Astrocyte (in vitro differentiated cells and primary cell): Measurements from ENCODE around the gene GPR162.

ENCODE experiments used
- CTCF ChIP-seq: IDR thresholded peaks from 2 replicates; pipeline ENCODE4 v1.5.1; 2011; ENCODE audit warnings: low read depth, mild to moderate bottlenecking, inconsistent platforms, low read length, moderate library complexity; ENCODE audit not compliant: insufficient read depth
- EZH2 ChIP-seq: IDR thresholded peaks from 2 replicates; pipeline ENCODE4 v1.6.1; 2012; ENCODE audit warnings: mild to moderate bottlenecking, low read length, inconsistent platforms; ENCODE audit not compliant: insufficient read depth

- TF ChIP-seq EZH2 (no peak), CTCF (no peak)
Observed at GRCh38 chr12:6834254-6834653, 12.6 kb downstream of the GPR162 start.
